ENCODE measurements around the gene RAD21L1.

DNA sequence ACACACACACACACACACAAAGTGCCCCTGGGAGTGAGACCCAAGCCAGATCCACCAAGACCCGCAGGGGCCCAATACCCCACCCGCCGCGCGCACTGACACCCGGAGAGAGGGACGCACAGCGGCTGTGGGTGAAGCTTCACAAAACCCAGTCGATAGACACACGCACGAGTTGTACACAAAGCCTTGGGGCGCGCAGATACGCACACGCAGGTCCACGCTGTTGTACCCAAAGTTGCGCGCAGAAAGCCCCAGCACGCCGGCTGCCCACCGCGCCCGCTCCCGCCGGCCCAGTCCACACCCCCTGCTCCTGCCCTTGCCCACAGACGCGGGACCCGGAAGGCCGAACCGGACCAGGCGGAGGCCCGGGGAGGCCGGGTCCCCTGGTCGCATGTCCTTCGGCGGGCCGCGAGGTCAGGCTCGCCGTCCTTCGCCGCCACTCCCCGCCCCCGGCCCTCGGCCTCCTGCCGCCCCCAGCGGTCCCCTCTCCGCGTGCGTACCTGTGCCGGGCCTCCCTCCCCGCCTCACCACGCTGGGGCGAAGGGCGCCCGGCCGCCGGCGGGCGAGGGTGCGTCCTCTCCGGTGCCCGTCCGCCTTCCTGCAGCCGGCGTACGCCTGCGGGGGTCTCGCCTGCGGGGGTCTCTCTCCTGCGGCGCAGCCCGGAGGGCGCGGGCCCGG is 41.1 kb upstream of the RAD21L1 start, which contains the start of gene TMEM74B:
- TF ChIP-seq, protein P1, sequence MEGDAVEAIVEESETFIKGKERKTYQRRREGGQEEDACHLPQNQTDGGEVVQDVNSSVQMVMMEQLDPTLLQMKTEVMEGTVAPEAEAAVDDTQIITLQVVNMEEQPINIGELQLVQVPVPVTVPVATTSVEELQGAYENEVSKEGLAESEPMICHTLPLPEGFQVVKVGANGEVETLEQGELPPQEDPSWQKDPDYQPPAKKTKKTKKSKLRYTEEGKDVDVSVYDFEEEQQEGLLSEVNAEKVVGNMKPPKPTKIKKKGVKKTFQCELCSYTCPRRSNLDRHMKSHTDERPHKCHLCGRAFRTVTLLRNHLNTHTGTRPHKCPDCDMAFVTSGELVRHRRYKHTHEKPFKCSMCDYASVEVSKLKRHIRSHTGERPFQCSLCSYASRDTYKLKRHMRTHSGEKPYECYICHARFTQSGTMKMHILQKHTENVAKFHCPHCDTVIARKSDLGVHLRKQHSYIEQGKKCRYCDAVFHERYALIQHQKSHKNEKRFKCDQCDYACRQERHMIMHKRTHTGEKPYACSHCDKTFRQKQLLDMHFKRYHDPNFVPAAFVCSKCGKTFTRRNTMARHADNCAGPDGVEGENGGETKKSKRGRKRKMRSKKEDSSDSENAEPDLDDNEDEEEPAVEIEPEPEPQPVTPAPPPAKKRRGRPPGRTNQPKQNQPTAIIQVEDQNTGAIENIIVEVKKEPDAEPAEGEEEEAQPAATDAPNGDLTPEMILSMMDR (IDR thresholded peaks at IDR 0.05) = no peak
- TF ChIP-seq POLR2AphosphoS5 (IDR thresholded peaks at IDR 0.05) (no peak), EP300 (IDR thresholded peaks at IDR 0.05) (no peak), POLR2A (IDR thresholded peaks at IDR 0.05) (no peak)
